GM20431 (cell line): ENCODE data around the gene CEP164.
"Not testable (repeated sequence)": the region's sequence is repeated elsewhere in the genome, so short reads cannot be mapped to it uniquely, and the experiment has no call there.

Source experiments
- in situ Hi-C: fragments of 300-500 bp; cut with MseI, MboI; formaldehyde crosslinking; loops from one replicate; pipeline ENCODE4 v1.15.0; 2020; ENCODE audit warnings: low sequenced_read_pairs; ENCODE audit not compliant: unreplicated experiment

CEP164 gene

GRCh38 chr11:117392001-117392690 is 64.5 kb downstream of the CEP164 start:
- in situ Hi-C loops, result no loop called here

- in situ Hi-C loops, result no loop called here
Measured at GRCh38 chr11:117392979-117393378, 65.3 kb downstream of the CEP164 start.

GRCh38 chr11:117394221-117394925 is 66.7 kb downstream of the CEP164 start:
- in situ Hi-C loops, result no loop called here

GRCh38 chr11:117395476-117395875 is 67.8 kb downstream of the CEP164 start:
- in situ Hi-C loops, result no loop called here

- in situ Hi-C loops, result no loop called here
Measured at GRCh38 chr11:117396970-117397369, 69.3 kb downstream of the CEP164 start.

GRCh38 chr11:117398618-117399017 is 71.0 kb downstream of the CEP164 start:
- in situ Hi-C loops, result not testable (repeated sequence)

GRCh38 chr11:117399100-117399840 is 71.6 kb downstream of the CEP164 start:
- in situ Hi-C loops, result not testable (repeated sequence)

- in situ Hi-C loops, result not testable (repeated sequence)
Measured at GRCh38 chr11:117405898-117406297, 78.2 kb downstream of the CEP164 start.

- in situ Hi-C loops, result no loop called here
Measured at GRCh38 chr11:117407016-117407415, 79.4 kb downstream of the CEP164 start.

GRCh38 chr11:117408356-117408755 is 80.7 kb downstream of the CEP164 start:
- in situ Hi-C loops, result no loop called here

- in situ Hi-C loops, result no loop called here
Measured at GRCh38 chr11:117409511-117409910, 81.9 kb downstream of the CEP164 start.

- in situ Hi-C loops, result no loop called here
Measured at GRCh38 chr11:117410238-117410637, 82.6 kb downstream of the CEP164 start.

GRCh38 chr11:117410861-117411710 is 83.4 kb downstream of the CEP164 start:
- in situ Hi-C loops, result no loop called here

GRCh38 chr11:117411736-117412135 is 84.1 kb downstream of the CEP164 start:
- in situ Hi-C loops, result no loop called here

GRCh38 chr11:117412176-117412575 is 84.5 kb downstream of the CEP164 start:
- in situ Hi-C loops, result no loop called here

GRCh38 chr11:117412653-117413275 is 85.1 kb downstream of the CEP164 start:
- in situ Hi-C loops, result no loop called here

GRCh38 chr11:117413616-117414015 is 86.0 kb downstream of the CEP164 start:
- in situ Hi-C loops, result no loop called here

- in situ Hi-C loops, result no loop called here
Measured at GRCh38 chr11:117414724-117415123, 87.1 kb downstream of the CEP164 start.

- in situ Hi-C loops, result no loop called here
Measured at GRCh38 chr11:117415358-117415896, 87.8 kb downstream of the CEP164 start.
